ENCODE measurements around the gene UBL3. TPM values are rescaled to one million over a fixed set of nuclear protein-coding genes. Genes with fewer than 3 reads are reported as not detected.

UBL3 gene
- polyA plus RNA-seq, 1 of the 3 experiments (the other 2 are of a cell fraction), result 5.8 TPM

DNA sequence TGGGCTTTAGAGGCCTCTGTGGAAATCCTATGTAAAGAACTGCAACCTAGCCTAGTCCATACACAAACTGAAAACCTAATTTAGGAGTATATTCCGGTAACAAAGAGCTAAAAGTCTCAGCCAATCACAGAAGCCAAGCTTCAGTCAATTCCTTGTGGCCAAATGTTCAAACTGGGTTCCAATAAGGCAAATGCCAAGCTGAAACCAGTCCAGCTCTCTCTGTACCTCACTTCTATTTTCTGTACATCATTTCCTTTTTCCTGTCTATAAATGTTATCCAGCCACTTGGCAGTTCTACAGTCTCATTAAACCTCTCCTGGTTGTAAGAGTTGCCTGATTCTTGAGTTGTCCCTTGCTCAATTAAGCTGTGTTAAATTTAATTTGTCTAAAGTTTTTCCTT is 31.7 kb upstream of the UBL3 start:
- Histone ChIP-seq H4K20me1 (ENCODE audit: insufficient read depth) (no peaks in the 10 kb centered on the region), H3K27ac (ENCODE audit: low read depth in 2 of 2, low read length in 1 of 2) (no peak overlapping the region), H3K4me1 (ENCODE audit: control insufficient read depth in 1 of 2, insufficient read depth in 2 of 2, low read depth in 1 of 2, low read length in 1 of 2) (no peaks in the 10 kb centered on the region), H3K4me2 (no peak overlapping the region), H3K79me2 (ENCODE audit: insufficient read depth) (no peaks in the 10 kb centered on the region), H3K9me2 (no peaks in the 10 kb centered on the region), H3K27me3 (ENCODE audit: insufficient read depth) (peaks cover 5% of the 10 kb centered on the region; the same call in 1 of the 2 replicates), H3K36me3 (replicated peaks in 1 of 2; ENCODE audit: control insufficient read depth in 1 of 2, insufficient read depth in 2 of 2, low read length in 1 of 2) (no peaks in the 10 kb centered on the region), H3K4me3 (ENCODE audit: low read depth in 2 of 2, low read length in 1 of 2) (no peak overlapping the region), H3K9me3 (no peaks in the 10 kb centered on the region), H3K9ac (no peak overlapping the region), H3F3A (replicated peaks; ENCODE audit: insufficient read depth) (no peaks in the 10 kb centered on the region), H2AFZ (ENCODE audit: low read depth) (no peak overlapping the region)
- POLR2A ChIA-PET, result no interaction called here
- DNase-seq, result no peak
- CTCF ChIA-PET, result interaction anchor here (1.8 kb wide), 1 partner anchor 374 kb away, joined by 8 read pairs; no protein-coding TSS in a partner anchor
- WGBS (ENCODE audit: low lambda C conversion rate), result 0% methylated on average over 1 of the region's 1 CpG
- no peak for TF ChIP-seq EZH2phosphoT487 (IDR thresholded peaks at IDR 0.05; ENCODE audit: borderline replicate concordance, low read depth)
- TF ChIP-seq MXI1 (IDR thresholded peaks at IDR 0.05; ENCODE audit: low read depth, low read length), result no peak
- TF ChIP-seq, protein P1, sequence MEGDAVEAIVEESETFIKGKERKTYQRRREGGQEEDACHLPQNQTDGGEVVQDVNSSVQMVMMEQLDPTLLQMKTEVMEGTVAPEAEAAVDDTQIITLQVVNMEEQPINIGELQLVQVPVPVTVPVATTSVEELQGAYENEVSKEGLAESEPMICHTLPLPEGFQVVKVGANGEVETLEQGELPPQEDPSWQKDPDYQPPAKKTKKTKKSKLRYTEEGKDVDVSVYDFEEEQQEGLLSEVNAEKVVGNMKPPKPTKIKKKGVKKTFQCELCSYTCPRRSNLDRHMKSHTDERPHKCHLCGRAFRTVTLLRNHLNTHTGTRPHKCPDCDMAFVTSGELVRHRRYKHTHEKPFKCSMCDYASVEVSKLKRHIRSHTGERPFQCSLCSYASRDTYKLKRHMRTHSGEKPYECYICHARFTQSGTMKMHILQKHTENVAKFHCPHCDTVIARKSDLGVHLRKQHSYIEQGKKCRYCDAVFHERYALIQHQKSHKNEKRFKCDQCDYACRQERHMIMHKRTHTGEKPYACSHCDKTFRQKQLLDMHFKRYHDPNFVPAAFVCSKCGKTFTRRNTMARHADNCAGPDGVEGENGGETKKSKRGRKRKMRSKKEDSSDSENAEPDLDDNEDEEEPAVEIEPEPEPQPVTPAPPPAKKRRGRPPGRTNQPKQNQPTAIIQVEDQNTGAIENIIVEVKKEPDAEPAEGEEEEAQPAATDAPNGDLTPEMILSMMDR (IDR thresholded peaks at IDR 0.05), result no peak
- no peak for TF ChIP-seq NFIC (IDR thresholded peaks at IDR 0.05; ENCODE audit: borderline replicate concordance)
- TF ChIP-seq EP300 (IDR thresholded peaks at IDR 0.05; ENCODE audit: borderline replicate concordance in 1 of 2, low read depth in 1 of 2, low read length in 1 of 2), result no peak

DNA sequence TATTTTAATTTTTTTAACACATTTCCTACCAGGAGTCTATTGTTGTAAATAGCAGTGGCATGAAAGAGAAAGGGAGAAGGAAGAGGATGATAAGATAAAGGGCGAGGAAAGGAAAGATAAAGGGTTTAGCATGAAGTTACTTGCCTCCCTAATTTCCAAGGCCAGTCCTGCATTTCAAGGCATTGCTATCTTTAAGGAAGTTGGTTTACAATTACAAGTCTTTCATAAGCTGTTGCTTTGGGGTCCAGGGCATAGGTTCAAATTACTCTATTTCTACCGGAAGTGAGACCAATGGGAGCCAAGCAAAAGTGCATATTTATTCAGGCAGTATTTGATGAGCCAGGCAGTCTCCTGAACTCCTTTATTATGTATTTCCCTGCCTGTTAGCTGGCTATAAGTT is 27.7 kb upstream of the UBL3 start:
- WGBS (ENCODE audit: low lambda C conversion rate), result 81% methylated on average over 2 of the region's 2 CpGs
- no peaks in the 10 kb centered on the region for H3K9me3 ChIP-seq
- no peak overlapping the region for H3K4me2 ChIP-seq
- no peak overlapping the region for H3K9ac ChIP-seq
- no peaks in the 10 kb centered on the region for H4K20me1 ChIP-seq (ENCODE audit: insufficient read depth)
- ChIA-PET CTCF (interaction anchor here (1.0 kb wide), 1 partner anchor 13 kb away, joined by 3 read pairs; no protein-coding TSS in a partner anchor), POLR2A (no interaction called here)
- no peaks in the 10 kb centered on the region for H3K4me1 ChIP-seq (ENCODE audit: control insufficient read depth in 1 of 2, insufficient read depth in 2 of 2, low read depth in 1 of 2, low read length in 1 of 2)
- no peak overlapping the region for H3K4me3 ChIP-seq (ENCODE audit: low read depth in 2 of 2, low read length in 1 of 2)
- DNase-seq, result no peak
- H2AFZ ChIP-seq (ENCODE audit: low read depth), result no peak overlapping the region
- H3K9me2 ChIP-seq, result no peaks in the 10 kb centered on the region
- H3F3A ChIP-seq (replicated peaks; ENCODE audit: insufficient read depth), result no peaks in the 10 kb centered on the region
- H3K36me3 ChIP-seq (replicated peaks in 1 of 2; ENCODE audit: control insufficient read depth in 1 of 2, insufficient read depth in 2 of 2, low read length in 1 of 2), result no peaks in the 10 kb centered on the region
- no peaks in the 10 kb centered on the region for H3K79me2 ChIP-seq (ENCODE audit: insufficient read depth)
- TF ChIP-seq, protein P2, sequence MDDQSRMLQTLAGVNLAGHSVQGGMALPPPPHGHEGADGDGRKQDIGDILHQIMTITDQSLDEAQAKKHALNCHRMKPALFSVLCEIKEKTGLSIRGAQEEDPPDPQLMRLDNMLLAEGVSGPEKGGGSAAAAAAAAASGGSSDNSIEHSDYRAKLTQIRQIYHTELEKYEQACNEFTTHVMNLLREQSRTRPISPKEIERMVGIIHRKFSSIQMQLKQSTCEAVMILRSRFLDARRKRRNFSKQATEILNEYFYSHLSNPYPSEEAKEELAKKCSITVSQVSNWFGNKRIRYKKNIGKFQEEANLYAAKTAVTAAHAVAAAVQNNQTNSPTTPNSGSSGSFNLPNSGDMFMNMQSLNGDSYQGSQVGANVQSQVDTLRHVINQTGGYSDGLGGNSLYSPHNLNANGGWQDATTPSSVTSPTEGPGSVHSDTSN (IDR thresholded peaks at IDR 0.05), result no peak
- TF ChIP-seq NRF1 (IDR thresholded peaks at IDR 0.05; ENCODE audit: low read depth, low read length) (no peak), MXI1 (IDR thresholded peaks at IDR 0.05; ENCODE audit: low read depth, low read length) (no peak), GABPA (IDR thresholded peaks at IDR 0.05; ENCODE audit: low read depth) (no peak), CHD2 (IDR thresholded peaks at IDR 0.05; ENCODE audit: low read length, partially characterized antibody) (no peak), TAF1 (IDR thresholded peaks at IDR 0.05; ENCODE audit: borderline replicate concordance, low read depth, low read length) (no peak), FOSL2 (IDR thresholded peaks at IDR 0.05; ENCODE audit: borderline replicate concordance, low read depth) (no peak), YY1 (IDR thresholded peaks at IDR 0.05; ENCODE audit: low read depth) (no peak), JUND (IDR thresholded peaks at IDR 0.05) (no peak), ELF1 (IDR thresholded peaks at IDR 0.05) (no peak)
- H3K27me3 ChIP-seq (ENCODE audit: insufficient read depth), result peaks cover 5% of the 10 kb centered on the region; the same call in 1 of the 2 replicates
- H3K27ac ChIP-seq (ENCODE audit: low read depth in 2 of 2, low read length in 1 of 2), result no peak overlapping the region

Measured in SK-N-SH (cell line).